Measurements from ENCODE around the gene PSMG2.

The PSMG2 gene

GRCh38 chr18:12702221-12703095 lies at the start of gene PSMG2, which contains the start of gene CEP76:
Gene PSMG2, plus strand, starts transcription at chr18:12703042. Its CDS starts 66 bp downstream, at chr18:12703108.
Gene CEP76, minus strand, starts transcription at chr18:12702723. Its CDS starts 175 bp downstream, at chr18:12702548.
- peak; percentile 69 for DNase-seq

GRCh38 chr18:12654971-12655370 lies 47.9 kb upstream of the PSMG2 start:
- no peak for DNase-seq

- no peak for DNase-seq
Observed at GRCh38 chr18:12656605-12656937, 46.3 kb upstream of the PSMG2 start.

- DNase-seq = no peak
Observed at GRCh38 chr18:12656938-12657683, 45.7 kb upstream of the PSMG2 start.

GRCh38 chr18:12657684-12658425 lies 45.0 kb upstream of the PSMG2 start, which contains the start of gene SPIRE1:
Gene SPIRE1, minus strand, starts transcription at chr18:12658107. Its CDS starts 241 bp downstream, at chr18:12657866.
- DNase-seq = peak; percentile 24

GRCh38 chr18:12658426-12659138 lies 44.3 kb upstream of the PSMG2 start:
- peak; percentile 14 for DNase-seq

- DNase-seq = peak; percentile 25
Observed at GRCh38 chr18:12659904-12660605, 42.8 kb upstream of the PSMG2 start.

- DNase-seq = no peak
Observed at GRCh38 chr18:12668041-12668440, 34.8 kb upstream of the PSMG2 start.

GRCh38 chr18:12679183-12679786 lies 23.6 kb upstream of the PSMG2 start:
- no peak for DNase-seq

GRCh38 chr18:12686100-12686499 lies 16.7 kb upstream of the PSMG2 start:
- DNase-seq = no peak

GRCh38 chr18:12689256-12689850 lies 13.5 kb upstream of the PSMG2 start:
- no peak for DNase-seq

- DNase-seq = no peak
Observed at GRCh38 chr18:12692206-12692605, 10.6 kb upstream of the PSMG2 start.

GRCh38 chr18:12694032-12694431 lies 8.8 kb upstream of the PSMG2 start:
- no peak for DNase-seq

- no peak for DNase-seq
Observed at GRCh38 chr18:12699747-12700146, 3.1 kb upstream of the PSMG2 start.

- no peak for DNase-seq
Observed at GRCh38 chr18:12701161-12701560, 1.7 kb upstream of the PSMG2 start.

GRCh38 chr18:12703096-12703567 lies 290 bp downstream of the PSMG2 start:
- no peak for DNase-seq

- peak; percentile 7 for DNase-seq
Observed at GRCh38 chr18:12703664-12704063, 822 bp downstream of the PSMG2 start.

GRCh38 chr18:12711446-12711845 lies 8.6 kb downstream of the PSMG2 start:
- DNase-seq = no peak

GRCh38 chr18:12721495-12722275 lies 18.8 kb downstream of the PSMG2 start:
- DNase-seq = no peak

GRCh38 chr18:12722731-12723130 lies 19.9 kb downstream of the PSMG2 start:
- DNase-seq = no peak
